Right lobe of liver (tissue), 6 donors: ENCODE measurements around the gene HS6ST3. TPM values are rescaled to one million over a fixed set of nuclear protein-coding genes. Genes with fewer than 3 reads are reported as not detected.

Experiments
- ATAC-seq, 4 donors: fragments of 200-7000 bp; cut with Tn5 transposase; one replicate each; pipeline ENCODE4 v1.9.1; 2020; ENCODE audit warnings: mild to moderate bottlenecking in 4 of 4, moderate library complexity in 4 of 4
- DNase-seq, 3 donors: peaks; one replicate each; pipeline ENCODE4 v3.0.0-alpha.2; 2020
- H3K27ac ChIP-seq, 3 donors: fragments of 200-600 bp; one replicate each; pipeline ENCODE4 v1.8.0; 2022
- H3K27me3 ChIP-seq, 2 donors: fragments of 200-600 bp; one replicate each; pipeline ENCODE4 v1.8.0; 2022
- H3K36me3 ChIP-seq, 4 donors: fragments of 200-600 bp; sonication (generic) in 1 of 4; one replicate each; pipeline versions ENCODE4 v1.5.1 to v1.8.0; 2017 to 2022; ENCODE audit warnings: control low read depth in 1 of 4
- H3K4me1 ChIP-seq, 4 donors: fragments of 200-600 bp; sonication (generic) in 1 of 4; one replicate each; pipeline versions ENCODE4 v1.5.1 to v1.8.0; 2017 to 2022; ENCODE audit warnings: control low read depth in 1 of 4
- H3K4me3 ChIP-seq, 3 donors: fragments of 200-600 bp; one replicate each; pipeline ENCODE4 v1.8.0; 2022
- H3K9me3 ChIP-seq, 4 donors: fragments of 200-600 bp; sonication (generic) in 1 of 4; one replicate each; pipeline versions ENCODE4 v1.5.1 to v1.8.0; 2017 to 2022; ENCODE audit warnings: control low read depth in 1 of 4
- CTCF ChIP-seq, 4 donors: fragments of 200-600 bp in 3 of 4; fragments of 450-650 bp in 1 of 4; IDR thresholded peaks; one replicate each; pipeline versions ENCODE4 v1.5.1 to v1.8.0; 2016 to 2022; ENCODE audit warnings: antibody characterized with exemption in 4 of 4, mild to moderate bottlenecking in 2 of 4
- POLR2A ChIP-seq: fragments of 450-650 bp; IDR thresholded peaks from one replicate; pipeline ENCODE4 v1.6.1; 2017; ENCODE audit warnings: antibody characterized with exemption, mild to moderate bottlenecking
- WGBS: methylation state at CpG from one replicate; pipeline ENCODE4 v1.1.6; 2018; ENCODE audit warnings: low coverage, low lambda C conversion rate; ENCODE audit not compliant: insufficient coverage; ENCODE audit errors: missing lambda C conversion rate; 5-methylcytosine and 5-hydroxymethylcytosine counted together
- intact Hi-C, 2 donors: fragments of 100-400 bp; cut with DNase I; formaldehyde crosslinking; loops; one replicate each; pipeline versions ENCODE4 v1.11.2 to v1.14.1; 2022
- total RNA-seq, 6 experiments: library from RNA; depleted of rRNA in 2 of 6; stranded (reverse); fragments of >200 nt in 2 of 6; fragmentation: NEBNext Ultra II Directional in 3 of 6; extraction: Animal tissue kit (Norgen Biotek cat#: 25700) in 3 of 6; gene quantifications; one replicate each; pipeline versions ENCODE4 v1.1.0 to v1.2.4, GENCODE V29; 2016 to 2023
- donor health status: DM: no; HTN: yes; CAD: no.
- donor health status: DM: no; HTN: no; CAD: no.
- donor health status: DM: no; HTN: no; CAD: no.
- donor health status: DM: no; HTN: yes; CAD: no.
- donor health status: DM: no; HTN: yes; CAD: no.

HS6ST3 gene
- total RNA-seq, 6 experiments from 2014 or later, result not detected

- Histone ChIP-seq H3K9me3 (no peaks in the 10 kb centered on the region), H3K36me3 (no peaks in the 10 kb centered on the region), H3K4me1 (peaks cover 0 to 16% (median 0%) of the 10 kb centered on the region in 4 donors), H3K27me3 (no peaks in the 10 kb centered on the region), H3K4me3 (no peak overlapping the region), H3K27ac (no peak overlapping the region)
- intact Hi-C loops, result no loop called here
- DNase-seq (no peak), ATAC-seq (no peak)
- no peak for TF ChIP-seq CTCF (IDR thresholded peaks at IDR 0.05)
- TF ChIP-seq POLR2A, result no peak
- WGBS, result 93% methylated on average over 11 of the region's 11 CpGs
These were observed 542.8 kb downstream of the HS6ST3 start for GRCh38 chr13:96632536-96633320.

GRCh38 chr13:96636001-96636709, 546.2 kb downstream of the HS6ST3 start:
- peaks cover 0 to 16% (median 0%) of the 10 kb centered on the region in 4 donors for H3K4me1 ChIP-seq
- ATAC-seq (peak; percentile 89 to 96 (median 94)), DNase-seq (peak in 2 of 3 donors; percentile 27 to 60)
- TF ChIP-seq POLR2A, result no peak
- TF ChIP-seq CTCF (IDR thresholded peaks at IDR 0.05), result no peak
- intact Hi-C loops, result no loop called here
- 36% methylated on average over 4 of the region's 4 CpGs for WGBS
- H3K36me3 ChIP-seq, result no peaks in the 10 kb centered on the region
- H3K27me3 ChIP-seq, result no peaks in the 10 kb centered on the region
- no peaks in the 10 kb centered on the region for H3K9me3 ChIP-seq
- H3K27ac ChIP-seq, result peak overlapping the region; percentile 28 to 81 (median 79)
- H3K4me3 ChIP-seq, result no peak overlapping the region

GRCh38 chr13:96637039-96637438, 547.1 kb downstream of the HS6ST3 start:
- no peaks in the 10 kb centered on the region for H3K9me3 ChIP-seq
- TF ChIP-seq CTCF (IDR thresholded peaks at IDR 0.05), result no peak
- TF ChIP-seq POLR2A, result no peak

DNA sequence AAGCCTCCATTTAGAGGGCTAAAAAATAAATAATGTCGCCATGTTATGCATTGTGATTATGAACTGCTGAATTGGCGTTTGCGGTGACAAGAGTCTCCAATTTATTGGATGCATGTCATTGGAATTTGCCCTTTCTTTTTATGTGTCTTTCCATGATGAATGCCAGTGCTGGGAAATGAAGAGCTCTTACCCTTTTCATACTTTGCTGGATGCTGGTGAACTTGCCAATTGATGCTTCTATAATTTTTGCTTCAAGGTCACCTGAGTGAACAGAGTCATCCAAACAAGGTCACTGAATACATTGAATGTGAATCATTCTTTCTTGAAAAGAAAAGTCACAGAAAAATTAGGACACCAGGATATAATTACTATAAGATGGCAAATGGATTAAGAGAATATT, 556.2 kb downstream of the HS6ST3 start:
- no peak for TF ChIP-seq POLR2A
- no peak for TF ChIP-seq CTCF (IDR thresholded peaks at IDR 0.05)
- Histone ChIP-seq H3K27ac (no peak overlapping the region), H3K4me3 (no peak overlapping the region), H3K9me3 (no peaks in the 10 kb centered on the region), H3K36me3 (no peaks in the 10 kb centered on the region), H3K27me3 (no peaks in the 10 kb centered on the region), H3K4me1 (no peaks in the 10 kb centered on the region)
- DNase-seq, result no peak
- 72% methylated on average over 3 of the region's 3 CpGs for WGBS
- ATAC-seq, result no peak
- intact Hi-C loops, result no loop called here

More at GRCh38 chr13:96637039-96637438, 547.1 kb downstream of the HS6ST3 start:
- no peak for DNase-seq
- Histone ChIP-seq H3K27me3 (no peaks in the 10 kb centered on the region), H3K36me3 (no peaks in the 10 kb centered on the region), H3K4me3 (no peak overlapping the region), H3K4me1 (peaks cover 0 to 16% (median 0%) of the 10 kb centered on the region in 4 donors), H3K27ac (peak overlapping the region; percentile 3 to 81 (median 79))
- ATAC-seq, result peak; percentile 82 to 90 (median 86)
- intact Hi-C loops, result no loop called here
